Stromal cell of bone marrow (primary cell): Measurements from ENCODE around the gene HMG20B.
"Not testable (repeated sequence)": the region's sequence is repeated elsewhere in the genome, so short reads cannot be mapped to it uniquely, and the experiment has no call there.

ENCODE experiments used
- DNase-seq: peaks from one replicate; pipeline ENCODE4 v3.0.0-alpha.2; 2012; ENCODE audit warnings: low read depth

HMG20B gene

GRCh38 chr19:3556423-3556977 lies 16.2 kb upstream of the HMG20B start:
- DNase-seq, result no peak

GRCh38 chr19:3556978-3557460 lies 15.7 kb upstream of the HMG20B start:
- DNase-seq, result no peak

- peak; percentile 90 for DNase-seq
Measured at GRCh38 chr19:3557461-3558248, 15.1 kb upstream of the HMG20B start, which contains the start of gene MFSD12. Gene MFSD12 (minus strand): TSS chr19:3557586. CDS start chr19:3557403, 183 bp downstream.

- DNase-seq, result no peak
Measured at GRCh38 chr19:3563709-3564524, 8.8 kb upstream of the HMG20B start.

- DNase-seq, result no peak
Measured at GRCh38 chr19:3565139-3565538, 7.6 kb upstream of the HMG20B start.

GRCh38 chr19:3570042-3570441 lies 2.7 kb upstream of the HMG20B start:
- DNase-seq, result not testable (repeated sequence)

GRCh38 chr19:3570606-3571011 lies 2.1 kb upstream of the HMG20B start:
- DNase-seq, result no peak

GRCh38 chr19:3572132-3572854 lies 451 bp upstream of the HMG20B start:
- peak; percentile 99 for DNase-seq

GRCh38 chr19:3573162-3573857 lies 566 bp downstream of the HMG20B start:
- no peak for DNase-seq

GRCh38 chr19:3573858-3574637 lies 1.3 kb downstream of the HMG20B start:
- DNase-seq, result peak; percentile 81

- DNase-seq, result no peak
Measured at GRCh38 chr19:3575260-3575741, 2.6 kb downstream of the HMG20B start.

GRCh38 chr19:3575949-3576673 lies 3.4 kb downstream of the HMG20B start:
- no peak for DNase-seq

- no peak for DNase-seq
Measured at GRCh38 chr19:3576696-3577443, 4.1 kb downstream of the HMG20B start.

GRCh38 chr19:3577723-3578344 lies 5.1 kb downstream of the HMG20B start:
- DNase-seq, result no peak

- no peak for DNase-seq
Measured at GRCh38 chr19:3578390-3578789, 5.6 kb downstream of the HMG20B start.

GRCh38 chr19:3580156-3580934 lies 7.6 kb downstream of the HMG20B start:
- peak; percentile 94 for DNase-seq

GRCh38 chr19:3581792-3582191 lies 9.0 kb downstream of the HMG20B start:
- not testable (repeated sequence) for DNase-seq
